Peyer's patch (tissue), 4 donors: Measurements from ENCODE around the gene RBM12.

Experiments used
- CTCF ChIP-seq, 6 experiments: fragments of 450-650 bp in 4 of 6; fragments of 200-600 bp in 2 of 6; sonication (generic) in 1 of 6; IDR thresholded peaks; one replicate each; pipeline ENCODE4 v1.5.1; 2017 to 2019; ENCODE audit warnings: antibody characterized with exemption in 6 of 6, mild to moderate bottlenecking in 3 of 6, moderate library complexity in 1 of 6
- POLR2A ChIP-seq, 2 donors: fragments of 450-650 bp; IDR thresholded peaks; one replicate each; pipeline ENCODE4 v1.5.1; 2017; ENCODE audit warnings: antibody characterized with exemption in 2 of 2, mild to moderate bottlenecking in 2 of 2, moderate library complexity in 2 of 2

- TF ChIP-seq CTCF (IDR thresholded peaks at IDR 0.05) (no peak), POLR2A (IDR thresholded peaks at IDR 0.05) (no peak)
Observed at GRCh38 chr20:35637276-35637675, 27.4 kb downstream of the RBM12 start.
